Measurements from ENCODE around the gene PITRM1.

- no peak for TF ChIP-seq CTCF (IDR thresholded peaks at IDR 0.05)
- no peak for TF ChIP-seq POLR2A (IDR thresholded peaks at IDR 0.05)
Observed at GRCh38 chr10:3133948-3134347, 38.6 kb downstream of the PITRM1 start.
